GM12878 (cell line): Measurements from ENCODE around the gene GJA4. TPM values are rescaled to one million over a fixed set of nuclear protein-coding genes. Genes with fewer than 3 reads are reported as not detected.
A peak's percentile ranks its signal among the peaks of the same experiment; 100 is the strongest.

Experiments
- ATAC-seq: fragments of 200-7000 bp; cut with Tn5 transposase; 3 replicates; pipeline ENCODE4 v1.9.1; 2020; ENCODE audit warnings: mild to moderate bottlenecking, moderate library complexity
- BruUV-seq: library from RNA; stranded (reverse); fragments of 400-500 nt; replicated peaks from 2 replicates; lab custom pipeline; 2021; lab: Mats Ljungman, UMichigan
- CTCF ChIA-PET: fragments of 300-600 bp; sonication (Branson Sonifier 250); formaldehyde crosslinking; extraction: SDS; loops from one replicate; lab custom pipeline; 2021; ENCODE audit warnings: inconsistent platforms; lab: Yijun Ruan, JAX
- POLR2A ChIA-PET: fragments of 350-600 bp; formaldehyde crosslinking; extraction: SDS; loops from one replicate; lab custom pipeline; 2021; ENCODE audit warnings: inconsistent platforms; lab: Charles Lee
- RAD21 ChIA-PET: fragments of 300-600 bp; sonication (Branson Sonifier 250); formaldehyde crosslinking; loops from one replicate; lab custom pipeline; 2023; ENCODE audit warnings: antibody characterized with exemption; ENCODE audit not compliant: unreplicated experiment; lab: Charles Lee
- SMC1A ChIA-PET: fragments of 300-600 bp; sonication (Branson Sonifier 250); formaldehyde crosslinking; loops from one replicate; lab custom pipeline; 2023; ENCODE audit not compliant: unreplicated experiment, uncharacterized antibody; lab: Charles Lee
- DNase-seq: peaks from one replicate; pipeline ENCODE4 v3.0.0-alpha.2; 2011; ENCODE audit warnings: low read depth, low spot score
- FAIRE-seq: peaks from 3 replicates; lab custom pipeline; 2011; peaks lifted over from hg19 to GRCh38; lab: Jason Lieb, UNC
- H2AFZ ChIP-seq: 2 replicates; pipeline ENCODE4 v1.6.0; 2011; ENCODE audit warnings: low read depth, low read length, control low read depth; ENCODE audit not compliant: control insufficient read depth
- H3K27ac ChIP-seq: 2 replicates; pipeline ENCODE4 v1.5.1; 2011; ENCODE audit warnings: control low read depth; ENCODE audit not compliant: control insufficient read depth, insufficient read depth
- H3K27me3 ChIP-seq, 2 experiments: replicated peaks in 1 of 2; 2 replicates each; pipeline versions ENCODE4 v1.6.0 to v1.6.1; 2011; ENCODE audit warnings: low read length in 1 of 2; ENCODE audit not compliant: control insufficient read depth in 2 of 2, insufficient read depth in 2 of 2
- H3K36me3 ChIP-seq, 2 experiments: 2 replicates each; pipeline ENCODE4 v1.5.1; 2011; ENCODE audit warnings: low read length in 1 of 2; ENCODE audit not compliant: control insufficient read depth in 2 of 2, insufficient read depth in 2 of 2
- H3K4me1 ChIP-seq: 2 replicates; pipeline ENCODE4 v1.6.1; 2011; ENCODE audit warnings: mild to moderate bottlenecking, low read length, moderate library complexity, mixed read lengths; ENCODE audit not compliant: control insufficient read depth, insufficient read depth
- H3K4me2 ChIP-seq: 2 replicates; pipeline ENCODE4 v1.6.0; 2011; ENCODE audit warnings: control low read depth; ENCODE audit not compliant: control insufficient read depth, insufficient read depth
- H3K4me3 ChIP-seq: fragments of 200-600 bp; sonication (generic); 2 replicates; pipeline ENCODE4 v1.5.1; 2016
- H3K79me2 ChIP-seq: 2 replicates; pipeline ENCODE4 v1.6.0; 2011; ENCODE audit warnings: low read length; ENCODE audit not compliant: control insufficient read depth, insufficient read depth
- H3K9ac ChIP-seq: 2 replicates; pipeline ENCODE4 v1.8.0; 2011; ENCODE audit warnings: low read length, control low read depth, mixed read lengths; ENCODE audit not compliant: control insufficient read depth, insufficient read depth
- H3K9me3 ChIP-seq: replicated peaks from 3 replicates; pipeline ENCODE4 v1.5.1; 2011; ENCODE audit warnings: mild to moderate bottlenecking, low read length; ENCODE audit not compliant: control insufficient read depth, insufficient read depth
- H4K20me1 ChIP-seq: 2 replicates; pipeline ENCODE4 v1.6.0; 2011; ENCODE audit not compliant: control insufficient read depth, insufficient read depth
- BRCA1 ChIP-seq: IDR thresholded peaks from 2 replicates; pipeline ENCODE4 v1.6.1; 2011; ENCODE audit warnings: low read depth, low read length, improper control_type of control experiment
- CREB1 ChIP-seq: IDR thresholded peaks from 2 replicates; pipeline ENCODE4 v1.6.1; 2012; ENCODE audit warnings: low read depth, mild to moderate bottlenecking, inconsistent platforms
- CREM ChIP-seq: IDR thresholded peaks from 2 replicates; pipeline ENCODE4 v1.6.1; 2014; ENCODE audit warnings: antibody characterized with exemption, low read depth
- EED ChIP-seq: sonication (generic); IDR thresholded peaks from 2 replicates; pipeline ENCODE4 v1.6.1; 2016; ENCODE audit warnings: antibody characterized with exemption, low read depth
- JUND ChIP-seq: IDR thresholded peaks from 2 replicates; pipeline ENCODE4 v1.6.1; 2012; ENCODE audit warnings: low read depth, mild to moderate bottlenecking, low read length, improper control_type of control experiment, moderate library complexity
- KAT2A ChIP-seq: conservative IDR thresholded peaks from 2 replicates; pipeline ENCODE4 v1.6.1; 2011; ENCODE audit warnings: low read depth, low read length; ENCODE audit not compliant: control insufficient read depth
- NFXL1 ChIP-seq: fragments of 450-650 bp; IDR thresholded peaks from 2 replicates; pipeline ENCODE4 v1.6.1; 2017; ENCODE audit warnings: antibody characterized with exemption, mild to moderate bottlenecking, borderline replicate concordance
- PKNOX1 ChIP-seq: fragments of 450-650 bp; IDR thresholded peaks from 2 replicates; pipeline ENCODE4 v1.6.1; 2016; ENCODE audit warnings: mild to moderate bottlenecking
- POU2F2 ChIP-seq: IDR thresholded peaks from 3 replicates; pipeline ENCODE4 v1.6.1; 2011; ENCODE audit warnings: low read depth, mild to moderate bottlenecking, low read length, borderline replicate concordance
- RAD21 ChIP-seq: IDR thresholded peaks from 2 replicates; pipeline ENCODE4 v1.6.1; 2011; ENCODE audit warnings: mild to moderate bottlenecking, low read depth, low read length, moderate library complexity; ENCODE audit not compliant: insufficient read depth
- WRNIP1 ChIP-seq: IDR thresholded peaks from 2 replicates; pipeline ENCODE4 v1.6.1; 2011; ENCODE audit warnings: low read depth, low read length, improper control_type of control experiment, borderline replicate concordance
- YBX1 ChIP-seq: fragments of 450-650 bp; IDR thresholded peaks from 2 replicates; pipeline ENCODE4 v1.6.1; 2016; ENCODE audit warnings: antibody characterized with exemption
- ZBED1 ChIP-seq: IDR thresholded peaks from 2 replicates; pipeline ENCODE4 v1.6.1; 2016; ENCODE audit warnings: borderline replicate concordance
- ZBTB40 ChIP-seq: fragments of 450-650 bp; IDR thresholded peaks from 2 replicates; pipeline ENCODE4 v1.6.1; 2016; ENCODE audit warnings: mild to moderate bottlenecking, moderate library complexity, borderline replicate concordance
- WGBS: methylation state at CpG from one replicate; pipeline ENCODE4 v1.1.6; 2016; ENCODE audit warnings: low lambda C conversion rate; ENCODE audit not compliant: insufficient replicate concordance, insufficient coverage; ENCODE audit errors: missing lambda C conversion rate; 5-methylcytosine and 5-hydroxymethylcytosine counted together
- in situ Hi-C: fragments of 300-500 bp; cut with MboI; formaldehyde crosslinking; loops from 9 replicates; pipeline ENCODE4 v1.14.3; 2018; ENCODE audit warnings: mixed read lengths
- intact Hi-C: fragments of 100-400 bp; cut with micrococcal nuclease; formaldehyde crosslinking; loops from one replicate; pipeline ENCODE4 v1.14.2; 2022; ENCODE audit not compliant: unreplicated experiment
- polyA plus RNA-seq, 11 experiments: library from polyadenylated mRNA; depleted of rRNA in 4 of 11; unstranded in 6 of 11; stranded (reverse) in 5 of 11; fragments of >200 nt; fragmentation: Nextera tagmentation in 4 of 11; fragmentation: Illumina TruSeq in 1 of 11; extraction: Ambion mirVana in 4 of 11; extraction: Trizol in 1 of 11; gene quantifications; 1 replicate in 1 of 11; 2 replicates in 10 of 11; pipeline versions ENCODE4 v1.2.1 to v1.2.3, GENCODE V29; 2011 to 2016; ENCODE audit warnings: inconsistent platforms in 2 of 11, missing spikeins in 2 of 11, low read depth in 1 of 11
- total RNA-seq, 4 experiments: library from RNA; depleted of rRNA in 3 of 4; stranded (reverse); fragments of >200 nt in 3 of 4; fragmentation: Illumina TruSeq in 1 of 4; extraction: Trizol in 1 of 4; gene quantifications; 2 replicates each; pipeline versions ENCODE4 v1.2.1 to v1.2.3, GENCODE V29; 2013 to 2021

GJA4 gene
- total and polyA plus RNA-seq, 10 of the 15 experiments (the other 5 are each of a cell fraction or from before 2014, with no cell fraction given): 0.09 to 0.18 TPM; not detected in 8

GRCh38 chr1:34831721-34832246, 39.0 kb downstream of the GJA4 start:
- POLR2A ChIA-PET: no interaction called here
- intact Hi-C loops: no loop called here
- TF ChIP-seq EED (peak; percentile 56; the same call in 1 of the 2 replicates), BRCA1 (no peak), NFXL1 (no peak), PKNOX1 (no peak), YBX1 (no peak)
- no TSS peak for BruUV-seq
- CTCF ChIA-PET: interaction anchor here (1.7 kb wide), 1 partner anchor 21 kb away, joined by 5 read pairs; no protein-coding TSS in a partner anchor
- ATAC-seq (no peak), FAIRE-seq (no peak), DNase-seq (no peak)
- Histone ChIP-seq H3K4me3 (no peak overlapping the region), H3K79me2 (no peaks in the 10 kb centered on the region), H2AFZ (no peak overlapping the region), H3K27me3 (no peaks in the 10 kb centered on the region), H3K9me3 (no peaks in the 10 kb centered on the region), H3K9ac (no peak overlapping the region), H3K4me2 (no peak overlapping the region), H4K20me1 (no peaks in the 10 kb centered on the region), H3K4me1 (no peaks in the 10 kb centered on the region), H3K36me3 (no peaks in the 10 kb centered on the region), H3K27ac (no peak overlapping the region)
- RAD21 ChIA-PET: no interaction called here
- SMC1A ChIA-PET: interaction anchor here (1.3 kb wide), 1 partner anchor 21 kb away, joined by 5 read pairs; no protein-coding TSS in a partner anchor
- in situ Hi-C loops: no loop called here
- WGBS: 77% methylated on average over 6 of the region's 6 CpGs

GRCh38 chr1:34833711-34834110, 40.9 kb downstream of the GJA4 start:
- Histone ChIP-seq H3K36me3 (no peaks in the 10 kb centered on the region), H3K27ac (no peak overlapping the region), H3K4me3 (no peak overlapping the region), H3K27me3 (no peaks in the 10 kb centered on the region), H2AFZ (no peak overlapping the region), H3K4me2 (no peak overlapping the region), H3K9me3 (no peaks in the 10 kb centered on the region), H3K79me2 (no peaks in the 10 kb centered on the region), H3K4me1 (no peaks in the 10 kb centered on the region), H3K9ac (no peak overlapping the region), H4K20me1 (no peaks in the 10 kb centered on the region)
- ChIA-PET RAD21 (no interaction called here), POLR2A (no interaction called here), CTCF (interaction anchor here (0.6 kb wide), 3 partner anchors 16 to 57 kb away, joined by 3 to 4 read pairs (median 3); no protein-coding TSS in a partner anchor), SMC1A (no interaction called here)
- DNase-seq: no peak
- ATAC-seq: no peak
- 38% methylated on average over 1 of the region's 1 CpG for whole genome bisulfite sequencing
- no peak for FAIRE-seq
- intact Hi-C loops: no loop called here
- no TSS peak for BruUV-seq
- in situ Hi-C loops: no loop called here
- TF ChIP-seq CREB1: no peak
- no peak for TF ChIP-seq CREM
- no peak for TF ChIP-seq BRCA1
- TF ChIP-seq ZBED1: no peak
- no peak for TF ChIP-seq RAD21
- no peak for TF ChIP-seq WRNIP1
- no peak for TF ChIP-seq JUND
- no peak for TF ChIP-seq ZBTB40
- TF ChIP-seq POU2F2: no peak
- no peak for TF ChIP-seq KAT2A
